ENCODE results near the gene CHKB. TPM values are rescaled to one million over a fixed set of nuclear protein-coding genes. Genes with fewer than 3 reads are reported as not detected.
A peak's percentile ranks its signal among the peaks of the same experiment; 100 is the strongest.
"Not testable (repeated sequence)": the region's sequence is repeated elsewhere in the genome, so short reads cannot be mapped to it uniquely, and the experiment has no call there.

CHKB gene
- total RNA-seq, 1 donor from 2014 or later, result 116 TPM

- no peaks in the 10 kb centered on the region for H3K36me3 Mint-ChIP-seq
- no peak for DNase-seq (ENCODE audit: low spot score in 2 of 2, unreplicated experiment in 2 of 2)
- peaks cover 23% of the 10 kb centered on the region for H3K4me1 Mint-ChIP-seq
- TF ChIP-seq CTCF (IDR thresholded peaks at IDR 0.05; ENCODE audit: unreplicated experiment), result no peak
- H3K27ac Mint-ChIP-seq, result no peak overlapping the region
- peaks cover 9% of the 10 kb centered on the region for H3K27me3 Mint-ChIP-seq (ENCODE audit: low read depth)
- no peaks in the 10 kb centered on the region for H3K9me3 Mint-ChIP-seq
- H3K4me3 Mint-ChIP-seq, result no peak overlapping the region
Observed at GRCh38 chr22:50622723-50623327, 40.2 kb upstream of the CHKB start.

- H3K27me3 Mint-ChIP-seq (ENCODE audit: low read depth), result peaks cover 11% of the 10 kb centered on the region
- no peaks in the 10 kb centered on the region for H3K9me3 Mint-ChIP-seq
- no peak for TF ChIP-seq CTCF (IDR thresholded peaks at IDR 0.05; ENCODE audit: unreplicated experiment)
- H3K27ac Mint-ChIP-seq, result peak overlapping the region; percentile 61
- peak overlapping the region; percentile 50 for H3K4me3 Mint-ChIP-seq
- H3K36me3 Mint-ChIP-seq, result no peaks in the 10 kb centered on the region
- DNase-seq (ENCODE audit: low spot score in 2 of 2, unreplicated experiment in 2 of 2), result no peak
- H3K4me1 Mint-ChIP-seq, result peaks cover 23% of the 10 kb centered on the region
Observed at GRCh38 chr22:50621948-50622722, 39.5 kb upstream of the CHKB start.

GRCh38 chr22:50621356-50621880 is 38.8 kb upstream of the CHKB start:
- Mint-ChIP-seq H3K4me1 (peaks cover 23% of the 10 kb centered on the region), H3K36me3 (no peaks in the 10 kb centered on the region), H3K27me3 (ENCODE audit: low read depth) (peaks cover 11% of the 10 kb centered on the region), H3K4me3 (peak overlapping the region; percentile 50), H3K27ac (peak overlapping the region; percentile 61), H3K9me3 (no peaks in the 10 kb centered on the region)
- TF ChIP-seq CTCF (IDR thresholded peaks at IDR 0.05; ENCODE audit: unreplicated experiment), result no peak
- DNase-seq (ENCODE audit: low spot score in 2 of 2, unreplicated experiment in 2 of 2), result no peak

- DNase-seq (ENCODE audit: low spot score in 2 of 2, unreplicated experiment in 2 of 2), result no peak
- peak; percentile 3 for TF ChIP-seq CTCF (IDR thresholded peaks at IDR 0.05; ENCODE audit: unreplicated experiment)
- Mint-ChIP-seq H3K9me3 (no peaks in the 10 kb centered on the region), H3K27me3 (ENCODE audit: low read depth) (peaks cover 12% of the 10 kb centered on the region), H3K4me1 (peaks cover 23% of the 10 kb centered on the region), H3K36me3 (no peaks in the 10 kb centered on the region), H3K4me3 (peak overlapping the region; percentile 48), H3K27ac (no peak overlapping the region)
Observed at GRCh38 chr22:50620593-50621355, 38.1 kb upstream of the CHKB start.

GRCh38 chr22:50614296-50614695 is 31.6 kb upstream of the CHKB start:
- not testable (repeated sequence) for H3K4me3 Mint-ChIP-seq; H3K36me3 Mint-ChIP-seq; H3K4me1 Mint-ChIP-seq; DNase-seq (ENCODE audit: low spot score in 2 of 2, unreplicated experiment in 2 of 2); H3K27ac Mint-ChIP-seq; H3K9me3 Mint-ChIP-seq
- H3K27me3 Mint-ChIP-seq (ENCODE audit: low read depth), result peaks cover 60% of the 10 kb centered on the region

All from mesothelial cell of epicardium (in vitro differentiated cells).